GM12801 (cell line): ENCODE data around the gene CCDC179.

Experiments
- TF ChIP-seq, protein P1 (sequence below): IDR thresholded peaks from one replicate; pipeline ENCODE4 v1.5.1; 2011; ENCODE audit warnings: control low read depth; ENCODE audit not compliant: insufficient read length; ENCODE audit errors: extremely low read depth

Gene CCDC179

DNA sequence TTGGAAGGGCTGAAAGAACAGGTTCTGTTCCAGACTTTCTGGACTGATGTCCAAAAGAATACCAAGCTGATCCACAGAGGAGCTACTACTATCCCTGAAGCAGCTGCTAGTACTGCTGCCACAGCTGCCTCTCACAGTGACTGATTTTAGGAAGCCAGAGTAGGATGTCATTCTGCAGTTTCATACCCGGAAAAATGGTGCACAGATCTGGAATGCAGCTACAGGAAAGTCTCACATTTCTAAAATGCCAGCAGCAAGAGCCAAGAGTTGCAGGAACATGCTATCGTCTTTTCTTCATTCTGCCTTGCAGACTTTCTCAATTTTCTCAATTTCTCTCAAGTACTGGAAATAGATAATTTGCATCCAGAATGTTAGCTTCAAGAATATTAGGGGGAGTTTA lies 19.4 kb upstream of the CCDC179 start:
- TF ChIP-seq, protein P1, sequence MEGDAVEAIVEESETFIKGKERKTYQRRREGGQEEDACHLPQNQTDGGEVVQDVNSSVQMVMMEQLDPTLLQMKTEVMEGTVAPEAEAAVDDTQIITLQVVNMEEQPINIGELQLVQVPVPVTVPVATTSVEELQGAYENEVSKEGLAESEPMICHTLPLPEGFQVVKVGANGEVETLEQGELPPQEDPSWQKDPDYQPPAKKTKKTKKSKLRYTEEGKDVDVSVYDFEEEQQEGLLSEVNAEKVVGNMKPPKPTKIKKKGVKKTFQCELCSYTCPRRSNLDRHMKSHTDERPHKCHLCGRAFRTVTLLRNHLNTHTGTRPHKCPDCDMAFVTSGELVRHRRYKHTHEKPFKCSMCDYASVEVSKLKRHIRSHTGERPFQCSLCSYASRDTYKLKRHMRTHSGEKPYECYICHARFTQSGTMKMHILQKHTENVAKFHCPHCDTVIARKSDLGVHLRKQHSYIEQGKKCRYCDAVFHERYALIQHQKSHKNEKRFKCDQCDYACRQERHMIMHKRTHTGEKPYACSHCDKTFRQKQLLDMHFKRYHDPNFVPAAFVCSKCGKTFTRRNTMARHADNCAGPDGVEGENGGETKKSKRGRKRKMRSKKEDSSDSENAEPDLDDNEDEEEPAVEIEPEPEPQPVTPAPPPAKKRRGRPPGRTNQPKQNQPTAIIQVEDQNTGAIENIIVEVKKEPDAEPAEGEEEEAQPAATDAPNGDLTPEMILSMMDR = no peak

DNA sequence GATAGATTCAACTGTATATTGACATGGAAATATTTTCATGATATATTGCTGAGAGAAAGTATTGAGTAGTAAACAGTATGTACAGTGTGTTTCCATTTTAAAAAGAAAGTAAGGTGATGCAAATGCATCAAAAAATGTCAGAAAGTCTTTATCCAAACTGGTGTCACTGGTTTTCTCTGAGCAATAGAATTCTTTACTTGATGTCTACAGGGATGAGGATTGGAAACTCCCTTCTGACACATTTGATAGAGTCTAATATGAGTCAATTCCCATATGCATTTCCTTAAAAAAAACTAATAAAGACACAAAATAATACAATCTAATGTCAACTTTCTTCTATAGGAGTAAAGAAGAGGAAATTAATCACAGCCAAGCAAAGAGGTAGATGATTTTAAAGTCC lies 18.3 kb upstream of the CCDC179 start:
- TF ChIP-seq, protein P1 = no peak

DNA sequence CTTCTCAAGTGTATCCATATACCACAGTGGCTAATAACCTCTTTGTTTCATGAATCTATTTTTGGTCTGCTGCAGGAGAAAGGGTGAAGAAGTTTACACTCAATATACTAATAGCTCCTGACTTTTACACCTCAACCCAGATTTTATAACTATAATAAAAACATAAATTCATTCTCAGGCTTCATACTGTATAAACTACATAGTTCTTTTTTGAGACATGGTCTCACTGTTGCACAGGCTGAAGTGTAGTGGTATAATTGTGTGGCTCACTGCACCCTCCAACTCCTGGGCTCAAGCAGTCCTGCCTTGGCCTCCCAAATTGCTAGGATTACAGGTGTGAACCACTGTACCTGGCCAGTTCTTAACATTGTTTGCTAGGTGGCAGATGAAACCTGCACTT lies 17.8 kb upstream of the CCDC179 start:
- TF ChIP-seq, protein P1 = no peak

DNA sequence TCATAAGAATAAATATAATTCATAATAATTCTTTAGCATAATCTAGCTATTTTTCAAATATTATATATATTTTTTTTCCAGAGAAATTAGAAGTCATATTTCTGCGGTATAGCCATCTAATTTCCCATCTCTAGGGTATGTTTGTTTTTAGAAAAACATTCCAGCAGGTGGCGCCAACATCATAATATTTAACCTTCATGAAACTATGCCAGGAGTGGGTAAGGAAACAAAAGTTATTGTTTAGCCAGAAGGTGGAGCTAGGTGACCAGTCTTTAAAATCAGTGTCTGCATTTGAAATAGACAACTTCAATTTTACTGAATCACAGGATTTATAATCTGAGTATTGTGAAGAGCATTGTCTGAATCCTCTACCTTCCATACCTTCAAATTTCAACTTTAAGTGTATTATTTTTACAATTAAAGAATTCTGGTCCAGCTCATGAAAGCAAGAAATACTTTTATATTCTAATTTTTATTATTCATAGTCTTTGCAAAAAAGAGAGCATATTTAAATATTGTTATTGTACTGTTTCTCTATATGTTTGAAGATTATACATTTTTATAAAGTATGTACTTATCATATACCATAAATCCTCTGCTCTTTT lies 15.7 kb upstream of the CCDC179 start:
- TF ChIP-seq, protein P1 = no peak

DNA sequence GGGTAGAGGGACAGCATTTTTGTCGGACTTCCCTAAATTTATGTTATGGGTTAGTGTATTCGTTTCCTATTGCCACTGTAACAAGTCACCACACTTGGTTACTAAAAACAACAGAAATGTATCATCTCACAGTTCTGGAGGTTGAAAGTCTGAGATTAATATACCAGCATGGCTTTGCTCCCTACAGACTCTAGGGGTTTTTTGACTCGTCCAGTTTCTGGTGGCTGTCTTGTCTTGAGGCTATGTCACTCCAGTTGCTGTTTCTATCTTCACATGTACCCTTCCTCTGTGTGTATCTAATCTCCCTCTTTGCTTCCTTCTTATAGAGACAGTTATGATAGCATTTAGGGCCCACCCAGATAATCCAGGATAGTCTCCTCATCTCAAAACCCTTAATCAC lies 9.1 kb upstream of the CCDC179 start:
- TF ChIP-seq, protein P1 = no peak

DNA sequence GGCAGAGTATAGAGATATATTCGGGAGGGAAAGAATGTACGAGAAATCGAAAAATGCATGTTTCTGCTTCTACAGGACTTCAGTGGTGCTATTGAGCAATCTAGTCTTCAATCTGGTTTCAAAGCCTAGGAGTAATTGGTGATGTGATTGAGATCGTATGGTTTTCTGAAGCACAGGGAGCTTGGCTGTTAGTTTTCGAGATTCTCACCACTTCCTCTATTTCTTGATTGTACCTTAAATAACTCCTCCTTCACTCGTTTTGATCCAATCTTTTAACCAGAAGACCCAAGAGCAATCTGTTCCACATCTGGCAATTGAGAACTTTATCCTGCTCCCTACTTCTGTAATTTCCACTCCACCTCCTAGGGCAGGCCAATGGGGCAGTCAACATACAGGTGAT lies 518 bp downstream of the CCDC179 start:
- TF ChIP-seq, protein P1 = no peak

DNA sequence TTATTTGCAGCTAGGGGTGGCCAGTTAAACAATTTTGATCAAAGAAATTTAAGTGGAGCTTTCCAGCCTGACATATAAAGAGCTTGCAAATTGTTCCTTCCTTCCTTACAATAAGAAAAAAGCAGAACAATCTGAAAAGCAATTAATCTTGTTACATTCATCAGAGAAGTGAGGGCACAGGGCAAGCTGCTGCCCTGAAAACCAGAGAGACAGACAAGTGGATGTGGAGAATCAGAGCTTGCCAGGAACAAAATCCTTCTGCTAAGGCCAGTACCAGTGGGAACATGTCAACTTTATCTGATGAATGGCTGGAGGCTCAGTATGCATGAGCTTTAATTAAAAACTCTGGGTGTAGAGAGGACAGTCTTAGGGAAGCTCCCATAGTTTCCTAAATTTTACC lies 8.8 kb downstream of the CCDC179 start:
- TF ChIP-seq, protein P1 = no peak
